Ishikawa (cell line): ENCODE results near the gene ELMO3.

Experiments used
- CEBPB ChIP-seq: IDR thresholded peaks from 2 replicates; pipeline ENCODE4 v1.6.1; 2012
- CREB1 ChIP-seq: IDR thresholded peaks from 2 replicates; pipeline ENCODE4 v1.6.1; 2012; ENCODE audit warnings: low read depth
- EGR1 ChIP-seq: IDR thresholded peaks from 2 replicates; pipeline ENCODE4 v1.6.1; 2012
- EP300 ChIP-seq: IDR thresholded peaks from 2 replicates; pipeline ENCODE4 v1.6.1; 2012; ENCODE audit warnings: borderline replicate concordance
- FOXM1 ChIP-seq: IDR thresholded peaks from 2 replicates; pipeline ENCODE4 v1.6.1; 2012; ENCODE audit warnings: low read depth, borderline replicate concordance
- NFIC ChIP-seq: IDR thresholded peaks from 2 replicates; pipeline ENCODE4 v1.6.1; 2012
- RAD21 ChIP-seq: IDR thresholded peaks from 2 replicates; pipeline ENCODE4 v1.6.1; 2012; ENCODE audit warnings: low read depth
- TAF1 ChIP-seq: IDR thresholded peaks from 2 replicates; pipeline ENCODE4 v1.6.1; 2012; ENCODE audit warnings: low read depth, mild to moderate bottlenecking
- TCF12 ChIP-seq: IDR thresholded peaks from 2 replicates; pipeline ENCODE4 v1.6.1; 2012; ENCODE audit warnings: low read depth
- TEAD4 ChIP-seq: IDR thresholded peaks from 2 replicates; pipeline ENCODE4 v1.6.1; 2012
- YY1 ChIP-seq: IDR thresholded peaks from 2 replicates; pipeline ENCODE4 v1.6.1; 2012; ENCODE audit warnings: low read depth
- ZBTB7A ChIP-seq: IDR thresholded peaks from 2 replicates; pipeline ENCODE4 v1.6.1; 2012; ENCODE audit warnings: low read depth
- TF ChIP-seq, protein P1 (sequence below): IDR thresholded peaks from 2 replicates; pipeline ENCODE4 v1.6.1; 2012
- TF ChIP-seq, protein P2 (sequence below): IDR thresholded peaks from 2 replicates; pipeline ENCODE4 v1.6.1; 2012
- TF ChIP-seq, protein P3 (sequence below): IDR thresholded peaks from 2 replicates; pipeline ENCODE4 v1.6.1; 2012; ENCODE audit warnings: low read depth, mild to moderate bottlenecking

Gene ELMO3

GRCh38 chr16:67165121-67166078 is 33.5 kb upstream of the ELMO3 start:
- TF ChIP-seq, protein P1, sequence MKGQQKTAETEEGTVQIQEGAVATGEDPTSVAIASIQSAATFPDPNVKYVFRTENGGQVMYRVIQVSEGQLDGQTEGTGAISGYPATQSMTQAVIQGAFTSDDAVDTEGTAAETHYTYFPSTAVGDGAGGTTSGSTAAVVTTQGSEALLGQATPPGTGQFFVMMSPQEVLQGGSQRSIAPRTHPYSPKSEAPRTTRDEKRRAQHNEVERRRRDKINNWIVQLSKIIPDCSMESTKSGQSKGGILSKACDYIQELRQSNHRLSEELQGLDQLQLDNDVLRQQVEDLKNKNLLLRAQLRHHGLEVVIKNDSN = no peak
- TF ChIP-seq, protein P2, sequence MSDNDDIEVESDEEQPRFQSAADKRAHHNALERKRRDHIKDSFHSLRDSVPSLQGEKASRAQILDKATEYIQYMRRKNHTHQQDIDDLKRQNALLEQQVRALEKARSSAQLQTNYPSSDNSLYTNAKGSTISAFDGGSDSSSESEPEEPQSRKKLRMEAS = no peak
- TF ChIP-seq TEAD4 (no peak), TCF12 (no peak), FOXM1 (no peak), RAD21 (no peak), CREB1 (no peak), EP300 (no peak), NFIC (no peak), ZBTB7A (no peak), CEBPB (no peak), YY1 (no peak), TAF1 (no peak), EGR1 (no peak)
- TF ChIP-seq, protein P3, sequence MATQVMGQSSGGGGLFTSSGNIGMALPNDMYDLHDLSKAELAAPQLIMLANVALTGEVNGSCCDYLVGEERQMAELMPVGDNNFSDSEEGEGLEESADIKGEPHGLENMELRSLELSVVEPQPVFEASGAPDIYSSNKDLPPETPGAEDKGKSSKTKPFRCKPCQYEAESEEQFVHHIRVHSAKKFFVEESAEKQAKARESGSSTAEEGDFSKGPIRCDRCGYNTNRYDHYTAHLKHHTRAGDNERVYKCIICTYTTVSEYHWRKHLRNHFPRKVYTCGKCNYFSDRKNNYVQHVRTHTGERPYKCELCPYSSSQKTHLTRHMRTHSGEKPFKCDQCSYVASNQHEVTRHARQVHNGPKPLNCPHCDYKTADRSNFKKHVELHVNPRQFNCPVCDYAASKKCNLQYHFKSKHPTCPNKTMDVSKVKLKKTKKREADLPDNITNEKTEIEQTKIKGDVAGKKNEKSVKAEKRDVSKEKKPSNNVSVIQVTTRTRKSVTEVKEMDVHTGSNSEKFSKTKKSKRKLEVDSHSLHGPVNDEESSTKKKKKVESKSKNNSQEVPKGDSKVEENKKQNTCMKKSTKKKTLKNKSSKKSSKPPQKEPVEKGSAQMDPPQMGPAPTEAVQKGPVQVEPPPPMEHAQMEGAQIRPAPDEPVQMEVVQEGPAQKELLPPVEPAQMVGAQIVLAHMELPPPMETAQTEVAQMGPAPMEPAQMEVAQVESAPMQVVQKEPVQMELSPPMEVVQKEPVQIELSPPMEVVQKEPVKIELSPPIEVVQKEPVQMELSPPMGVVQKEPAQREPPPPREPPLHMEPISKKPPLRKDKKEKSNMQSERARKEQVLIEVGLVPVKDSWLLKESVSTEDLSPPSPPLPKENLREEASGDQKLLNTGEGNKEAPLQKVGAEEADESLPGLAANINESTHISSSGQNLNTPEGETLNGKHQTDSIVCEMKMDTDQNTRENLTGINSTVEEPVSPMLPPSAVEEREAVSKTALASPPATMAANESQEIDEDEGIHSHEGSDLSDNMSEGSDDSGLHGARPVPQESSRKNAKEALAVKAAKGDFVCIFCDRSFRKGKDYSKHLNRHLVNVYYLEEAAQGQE = no peak

GRCh38 chr16:67166110-67166547 is 32.8 kb upstream of the ELMO3 start:
- TF ChIP-seq EGR1 (no peak), TCF12 (no peak), NFIC (no peak), CREB1 (no peak), CEBPB (no peak), FOXM1 (no peak), EP300 (no peak)
- TF ChIP-seq, protein P2 = no peak
- TF ChIP-seq, protein P3 = no peak
- TF ChIP-seq, protein P1 = no peak

- TF ChIP-seq FOXM1 = no peak
- no peak for TF ChIP-seq CREB1
- TF ChIP-seq TEAD4 = no peak
- TF ChIP-seq TAF1 = no peak
- TF ChIP-seq EGR1 = no peak
- no peak for TF ChIP-seq EP300
- no peak for TF ChIP-seq TCF12
- TF ChIP-seq NFIC = no peak
- no peak for TF ChIP-seq ZBTB7A
- TF ChIP-seq CEBPB = no peak
- TF ChIP-seq, protein P1 = no peak
- TF ChIP-seq YY1 = no peak
- no peak for TF ChIP-seq RAD21
- TF ChIP-seq, protein P3 = no peak
- TF ChIP-seq, protein P2 = no peak
These were observed 32.2 kb upstream of the ELMO3 start for GRCh38 chr16:67166598-67167168.
